PC-9 (cell line): ENCODE results near the gene DNAJA2.
A peak's percentile ranks its signal among the peaks of the same experiment; 100 is the strongest.

Source experiments
- CTCF ChIP-seq: fragments of 200-600 bp; sonication (generic); conservative IDR thresholded peaks from 2 replicates; pipeline ENCODE4 v1.6.1; 2017; ENCODE audit warnings: mixed run types, antibody characterized with exemption, mild to moderate bottlenecking, moderate library complexity
- EZH2 ChIP-seq: fragments of 200-600 bp; sonication (generic); IDR thresholded peaks from 2 replicates; pipeline ENCODE4 v1.8.0; 2017; ENCODE audit warnings: antibody characterized with exemption, low read depth

- peak; percentile 91 for TF ChIP-seq CTCF
- TF ChIP-seq EZH2, result no peak
Observed at GRCh38 chr16:46929378-46930332, 43.8 kb downstream of the DNAJA2 start.
